Measurements from ENCODE around the gene EFNA4.

DNA sequence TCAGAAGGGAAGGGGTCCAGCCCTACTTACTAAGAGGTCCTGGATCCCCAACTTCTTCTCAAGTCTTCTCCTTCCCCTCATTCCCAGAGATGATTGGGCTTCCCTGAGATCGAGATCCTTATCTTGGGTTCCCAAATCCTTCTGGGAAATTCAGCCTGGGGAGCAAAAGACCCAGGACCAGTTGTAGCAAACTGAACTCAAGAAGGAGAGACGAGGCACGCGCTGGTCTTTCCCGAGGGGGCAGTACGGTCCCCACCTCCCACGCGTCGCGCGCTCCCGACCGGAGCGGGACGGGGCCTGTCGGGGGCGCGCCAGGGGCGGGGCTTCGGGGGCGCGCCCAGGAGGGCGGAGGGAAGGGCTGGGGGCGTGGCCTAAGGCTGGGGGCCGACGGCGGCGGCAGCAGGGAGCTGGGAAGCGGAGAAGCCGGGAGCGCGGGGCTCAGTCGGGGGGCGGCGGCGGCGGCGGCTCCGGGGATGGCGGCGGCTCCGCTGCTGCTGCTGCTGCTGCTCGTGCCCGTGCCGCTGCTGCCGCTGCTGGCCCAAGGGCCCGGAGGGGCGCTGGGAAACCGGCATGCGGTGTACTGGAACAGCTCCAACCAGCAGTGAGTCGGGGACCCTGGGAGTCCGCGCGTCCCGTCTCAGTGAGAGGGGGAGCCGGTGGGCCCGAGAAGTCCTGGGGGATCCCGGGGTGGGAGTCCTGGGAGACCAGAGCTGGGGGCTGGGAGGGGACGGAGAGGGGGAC lies 15.1 kb downstream of the EFNA4 start, which contains the start of gene EFNA3:
- peak; percentile 44 for TF ChIP-seq EZH2 (IDR thresholded peaks at IDR 0.05; ENCODE audit: borderline replicate concordance, insufficient read depth, low read depth, low read length, poor library complexity, severe bottlenecking)
- TF ChIP-seq, protein P1, sequence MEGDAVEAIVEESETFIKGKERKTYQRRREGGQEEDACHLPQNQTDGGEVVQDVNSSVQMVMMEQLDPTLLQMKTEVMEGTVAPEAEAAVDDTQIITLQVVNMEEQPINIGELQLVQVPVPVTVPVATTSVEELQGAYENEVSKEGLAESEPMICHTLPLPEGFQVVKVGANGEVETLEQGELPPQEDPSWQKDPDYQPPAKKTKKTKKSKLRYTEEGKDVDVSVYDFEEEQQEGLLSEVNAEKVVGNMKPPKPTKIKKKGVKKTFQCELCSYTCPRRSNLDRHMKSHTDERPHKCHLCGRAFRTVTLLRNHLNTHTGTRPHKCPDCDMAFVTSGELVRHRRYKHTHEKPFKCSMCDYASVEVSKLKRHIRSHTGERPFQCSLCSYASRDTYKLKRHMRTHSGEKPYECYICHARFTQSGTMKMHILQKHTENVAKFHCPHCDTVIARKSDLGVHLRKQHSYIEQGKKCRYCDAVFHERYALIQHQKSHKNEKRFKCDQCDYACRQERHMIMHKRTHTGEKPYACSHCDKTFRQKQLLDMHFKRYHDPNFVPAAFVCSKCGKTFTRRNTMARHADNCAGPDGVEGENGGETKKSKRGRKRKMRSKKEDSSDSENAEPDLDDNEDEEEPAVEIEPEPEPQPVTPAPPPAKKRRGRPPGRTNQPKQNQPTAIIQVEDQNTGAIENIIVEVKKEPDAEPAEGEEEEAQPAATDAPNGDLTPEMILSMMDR (IDR thresholded peaks at IDR 0.05), result no peak
